GM19193 (cell line): ENCODE results near the gene LRBA.

Experiments used
- POLR2A ChIP-seq: IDR thresholded peaks from 4 replicates; pipeline ENCODE4 v1.6.1; 2011; ENCODE audit not compliant: insufficient read depth, insufficient read length; ENCODE audit errors: extremely low read depth

The LRBA gene

DNA sequence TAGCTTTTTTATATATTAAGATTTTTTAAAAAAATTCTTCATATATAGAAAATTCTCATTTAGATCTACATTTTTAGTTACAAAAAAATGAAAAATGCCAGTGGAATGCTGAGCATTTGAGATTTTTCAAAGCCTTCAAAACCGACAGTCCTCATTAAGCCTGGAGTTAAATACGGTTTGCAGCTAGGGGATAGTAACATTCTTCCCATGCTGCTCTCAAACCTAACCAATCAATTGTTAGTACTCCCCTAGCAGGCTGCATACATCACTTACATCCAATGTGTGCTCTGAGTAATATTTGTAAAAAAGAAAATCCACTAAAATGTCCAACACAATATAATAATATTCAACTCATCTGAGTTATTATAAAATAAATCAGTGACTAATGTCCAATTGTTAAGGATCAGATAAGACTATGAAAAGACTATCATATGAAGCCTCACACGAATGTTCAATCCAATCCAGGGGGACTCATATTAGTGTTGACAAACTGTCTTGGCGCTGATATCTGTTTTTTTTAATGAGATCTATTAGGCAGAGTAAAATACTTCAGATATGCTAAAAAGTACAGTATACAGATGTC, 660.8 kb downstream of the LRBA start:
- no peak for TF ChIP-seq POLR2A

GRCh38 chr4:150348079-150348478, 667.0 kb downstream of the LRBA start:
- no peak for TF ChIP-seq POLR2A

DNA sequence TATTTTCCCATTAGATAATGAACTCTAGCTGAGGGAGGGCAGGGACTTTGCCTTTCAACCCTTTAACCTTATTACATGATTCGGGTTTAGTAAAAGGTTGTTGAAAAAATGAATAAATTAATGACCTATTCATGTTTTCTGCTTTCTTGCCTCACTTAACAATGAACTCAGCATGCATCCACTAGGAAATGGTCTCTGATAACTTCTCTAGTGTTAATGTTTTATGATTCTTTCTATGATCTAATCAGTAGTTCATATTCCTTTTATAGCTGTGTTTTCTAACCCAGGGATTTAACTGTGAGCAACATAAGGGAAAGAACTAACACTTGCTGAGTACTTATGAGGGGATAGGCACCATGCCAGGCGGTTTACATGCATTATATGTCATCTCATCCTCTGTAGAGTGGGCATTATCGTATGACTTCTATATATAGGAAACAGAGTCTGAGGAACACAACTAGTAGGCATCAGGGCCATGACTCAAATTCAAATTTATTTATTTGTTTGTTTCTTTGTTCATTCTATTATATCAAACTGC, 669.8 kb downstream of the LRBA start:
- no peak for TF ChIP-seq POLR2A

DNA sequence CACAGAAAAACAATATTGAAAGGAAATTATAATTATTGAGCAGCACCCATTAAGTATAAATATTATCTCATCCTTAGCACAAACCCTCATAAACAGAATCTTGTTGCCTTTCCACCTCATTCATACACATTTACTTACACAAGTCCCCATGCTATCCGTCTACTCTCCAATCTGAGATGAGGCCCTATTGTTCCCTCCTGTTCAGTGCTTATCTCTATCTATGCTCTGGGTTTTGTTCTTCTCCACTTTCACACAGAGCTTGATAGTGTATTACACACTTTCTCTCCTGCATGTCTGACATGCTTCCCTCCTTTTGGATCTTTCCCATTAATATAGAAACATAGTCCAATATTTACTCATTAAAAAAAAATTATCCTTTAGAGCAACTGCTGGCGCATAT, 671.3 kb downstream of the LRBA start:
- TF ChIP-seq POLR2A: no peak

DNA sequence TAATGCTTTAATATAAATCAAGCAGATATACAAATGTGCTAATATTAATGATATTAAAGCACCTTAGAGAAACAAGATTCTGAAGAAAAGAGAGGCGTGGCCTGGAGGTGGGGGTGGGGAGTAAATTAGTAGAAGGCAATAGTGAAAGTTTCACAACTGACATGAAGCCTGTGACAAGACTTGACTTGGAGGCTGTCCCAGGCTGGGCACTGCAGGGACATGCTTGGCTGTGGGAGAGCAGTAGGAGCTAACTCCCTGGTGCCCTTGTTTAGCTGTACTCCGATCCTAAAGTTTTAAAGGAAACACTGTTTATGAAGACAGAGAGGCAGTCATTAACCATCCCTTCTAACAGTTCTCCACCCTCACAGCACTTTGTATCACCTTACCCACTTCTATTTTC, 672.1 kb downstream of the LRBA start:
- TF ChIP-seq POLR2A: no peak

DNA sequence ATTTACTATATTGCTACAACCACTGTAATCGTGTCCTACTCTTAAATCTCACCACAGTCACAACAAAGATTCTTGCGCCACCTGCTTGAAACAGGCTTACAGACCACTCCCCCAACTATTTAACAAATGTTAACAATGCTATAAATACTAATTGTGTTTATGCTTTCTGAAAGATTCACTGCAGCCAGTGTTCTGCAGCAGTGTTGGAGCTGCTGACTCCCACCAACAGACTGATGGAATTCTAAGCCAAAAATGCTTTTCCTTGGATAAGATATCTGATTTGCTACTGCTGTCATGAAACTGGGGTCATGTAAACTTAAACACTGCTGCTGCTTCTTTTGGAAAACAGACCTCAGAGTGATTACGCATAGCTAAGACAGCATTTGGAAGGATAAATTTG, 677.4 kb downstream of the LRBA start:
- TF ChIP-seq POLR2A: no peak

DNA sequence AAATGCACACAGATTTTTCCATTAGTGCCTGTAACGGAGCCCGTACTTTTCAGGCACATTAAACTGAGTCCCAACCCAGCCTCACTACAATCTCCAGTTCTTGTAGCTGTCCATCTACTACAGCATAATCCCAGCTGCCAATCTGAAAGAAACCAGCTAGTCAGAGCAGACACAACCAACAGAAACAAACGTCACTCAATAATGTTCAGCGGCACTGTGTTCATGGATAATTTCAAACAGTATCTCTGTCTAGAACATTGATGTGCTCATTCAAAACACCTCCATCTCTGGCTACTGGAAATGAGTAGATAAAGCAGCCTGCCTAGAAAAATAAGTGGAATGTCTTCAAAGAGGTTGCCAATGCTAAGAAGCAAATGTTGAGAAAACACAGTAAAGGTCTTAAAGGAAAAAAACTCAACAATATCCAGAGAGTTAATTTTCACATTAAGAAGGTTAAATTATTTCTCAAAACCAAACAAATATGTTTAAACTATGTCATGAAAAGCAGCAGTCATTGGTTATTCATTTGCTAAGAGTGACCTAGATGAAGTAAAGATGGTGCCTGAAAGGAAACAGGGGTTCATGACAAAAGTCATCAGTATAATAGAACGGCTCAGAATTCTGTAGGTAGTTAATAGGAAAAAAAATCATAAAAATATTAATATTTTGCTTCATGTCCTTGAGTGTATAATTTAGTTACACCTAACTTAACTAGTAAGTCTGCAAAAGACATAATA, 678.2 kb downstream of the LRBA start:
- no peak for TF ChIP-seq POLR2A

DNA sequence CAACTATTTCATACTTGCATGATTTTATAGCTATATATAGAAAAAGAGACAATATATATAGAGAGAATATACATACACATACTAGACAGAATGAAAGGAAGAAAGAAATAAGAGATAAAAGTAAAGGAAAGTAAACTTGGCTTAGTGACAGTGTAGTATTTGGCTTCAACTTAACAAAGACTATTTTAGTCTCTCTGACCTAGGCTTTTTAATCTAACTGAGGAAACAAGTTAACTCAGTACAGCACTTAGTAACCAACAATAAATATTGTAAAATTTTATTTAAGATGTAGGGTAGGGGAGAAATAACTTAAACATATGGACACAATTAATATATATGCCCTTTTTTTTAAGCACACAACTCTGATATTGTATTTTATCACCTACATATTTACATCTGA, 682.1 kb downstream of the LRBA start:
- no peak for TF ChIP-seq POLR2A

GRCh38 chr4:150332086-150332485, 683.0 kb downstream of the LRBA start:
- no peak for TF ChIP-seq POLR2A

DNA sequence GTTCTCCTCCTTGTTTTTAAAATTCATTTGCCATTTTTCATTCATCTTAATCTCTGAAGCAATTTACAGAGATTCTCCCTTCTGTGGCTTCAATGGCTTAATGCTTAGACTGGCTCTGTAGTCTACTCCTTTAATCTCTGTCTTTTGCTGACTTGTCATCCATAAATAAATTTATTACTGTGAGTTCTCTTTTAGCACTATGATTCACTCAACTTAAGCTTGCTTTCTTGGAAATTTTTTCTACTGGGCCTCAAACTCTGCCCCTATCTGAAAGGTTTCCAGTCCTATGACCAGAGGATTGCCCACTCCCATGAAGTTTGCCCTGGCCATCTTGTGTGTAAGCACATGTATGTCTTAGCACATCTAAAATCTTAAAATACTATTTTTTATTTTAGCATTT, 685.7 kb downstream of the LRBA start:
- TF ChIP-seq POLR2A: no peak

GRCh38 chr4:150328496-150328895, 686.6 kb downstream of the LRBA start:
- no peak for TF ChIP-seq POLR2A

DNA sequence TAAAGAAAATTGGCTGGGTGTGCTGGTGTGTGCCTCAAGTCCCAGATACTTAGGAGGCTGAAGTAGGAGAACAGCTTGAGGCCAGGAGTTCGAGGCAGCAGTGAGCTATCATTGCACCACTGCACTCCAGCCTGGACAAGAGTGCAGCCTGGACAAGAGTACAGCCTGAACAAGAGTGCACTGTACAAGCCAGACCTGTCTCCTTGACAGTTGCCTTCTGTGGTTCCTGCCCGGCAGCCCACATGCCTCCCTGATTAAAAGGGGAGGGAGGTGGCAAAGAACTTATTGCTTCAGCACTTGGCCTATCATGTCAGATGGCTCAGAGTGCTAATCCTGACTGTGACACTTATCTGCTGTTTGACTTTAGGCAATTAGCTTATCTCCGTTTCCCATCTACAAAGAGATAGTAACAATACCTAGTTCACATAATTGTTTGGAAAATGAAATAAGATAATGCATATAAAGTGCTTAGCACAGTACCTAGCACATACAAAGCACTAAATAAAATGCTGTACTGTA, 687.8 kb downstream of the LRBA start:
- TF ChIP-seq POLR2A: no peak

GRCh38 chr4:150325872-150326271, 689.2 kb downstream of the LRBA start:
- TF ChIP-seq POLR2A: no peak

DNA sequence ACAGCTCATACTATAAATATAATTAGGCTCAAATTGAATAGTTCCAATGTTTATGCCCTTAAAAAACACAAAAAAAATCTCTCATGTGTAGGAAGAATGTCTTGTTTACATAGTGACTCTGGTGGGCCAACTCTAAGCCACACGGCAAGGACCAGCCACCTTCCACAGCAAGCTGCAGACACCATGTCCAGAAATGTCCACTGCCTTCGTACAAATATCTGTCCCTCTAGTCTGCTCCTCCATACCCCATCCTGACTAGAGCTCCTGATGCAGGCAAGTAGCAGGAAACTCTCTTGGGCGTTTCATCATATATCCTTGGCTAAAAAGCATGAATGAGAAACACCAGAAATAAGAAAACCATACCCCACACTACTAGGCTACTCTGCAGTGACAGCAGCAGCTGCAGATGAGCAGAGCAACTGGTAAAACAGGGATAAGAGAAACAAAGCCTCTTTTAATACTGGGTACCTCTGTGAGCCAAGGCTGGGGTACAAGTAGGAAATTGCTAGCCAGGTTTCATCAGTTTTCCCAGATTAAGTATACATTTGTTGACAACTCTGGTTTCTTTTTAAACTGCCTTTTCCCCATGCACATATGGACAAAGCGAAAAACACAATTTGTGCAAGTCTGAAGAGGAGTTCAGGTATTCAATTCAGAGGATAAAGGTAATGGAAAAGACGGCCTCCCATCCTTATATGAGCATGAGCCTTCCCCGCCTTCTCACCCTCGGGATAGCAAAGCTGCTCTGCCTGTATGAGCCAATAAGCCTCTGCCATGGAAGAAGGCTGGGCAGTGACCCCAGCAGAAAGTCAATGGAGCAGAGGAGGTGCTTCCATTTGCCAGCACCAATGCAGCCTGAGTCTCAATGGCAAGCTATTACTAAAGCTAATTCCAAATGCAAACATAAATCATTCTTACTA, 691.4 kb downstream of the LRBA start:
- TF ChIP-seq POLR2A: no peak

DNA sequence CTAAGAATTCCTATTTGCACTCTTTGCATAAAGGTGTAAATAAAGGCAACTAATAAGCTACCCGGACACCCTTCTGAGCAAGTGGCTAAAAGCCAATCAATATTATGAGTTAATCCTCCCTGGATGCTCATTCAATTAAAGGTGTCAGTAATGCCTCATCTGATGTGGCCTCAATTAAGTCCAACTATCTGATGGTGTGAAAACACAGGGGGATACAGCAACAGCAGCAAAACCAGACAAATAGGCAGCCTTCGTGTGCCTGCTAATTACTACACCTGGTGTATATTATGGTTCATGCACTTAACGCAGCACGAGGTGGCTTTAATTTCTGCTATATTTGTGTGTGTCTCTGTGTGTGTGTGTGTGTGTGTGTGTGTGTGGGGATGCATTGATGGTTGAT, 692.4 kb downstream of the LRBA start:
- TF ChIP-seq POLR2A: no peak
